Activated T-helper 1 cell treated with Interleukin-2 at 50 U/mL for 16 hours (primary cell): ENCODE data around the gene CANX.
A peak's percentile ranks its signal among the peaks of the same experiment; 100 is the strongest.
"Not testable (repeated sequence)": the region's sequence is repeated elsewhere in the genome, so short reads cannot be mapped to it uniquely, and the experiment has no call there.

Source experiments
- DNase-seq: peaks from one replicate; pipeline ENCODE4 v3.0.0-alpha.2; 2020; ENCODE audit warnings: low read depth

Gene CANX

GRCh38 chr5:179697993-179698934 is 503 bp upstream of the CANX start:
- peak; percentile 99 for DNase-seq

GRCh38 chr5:179699616-179700237 is 960 bp downstream of the CANX start:
- DNase-seq = no peak

DNA sequence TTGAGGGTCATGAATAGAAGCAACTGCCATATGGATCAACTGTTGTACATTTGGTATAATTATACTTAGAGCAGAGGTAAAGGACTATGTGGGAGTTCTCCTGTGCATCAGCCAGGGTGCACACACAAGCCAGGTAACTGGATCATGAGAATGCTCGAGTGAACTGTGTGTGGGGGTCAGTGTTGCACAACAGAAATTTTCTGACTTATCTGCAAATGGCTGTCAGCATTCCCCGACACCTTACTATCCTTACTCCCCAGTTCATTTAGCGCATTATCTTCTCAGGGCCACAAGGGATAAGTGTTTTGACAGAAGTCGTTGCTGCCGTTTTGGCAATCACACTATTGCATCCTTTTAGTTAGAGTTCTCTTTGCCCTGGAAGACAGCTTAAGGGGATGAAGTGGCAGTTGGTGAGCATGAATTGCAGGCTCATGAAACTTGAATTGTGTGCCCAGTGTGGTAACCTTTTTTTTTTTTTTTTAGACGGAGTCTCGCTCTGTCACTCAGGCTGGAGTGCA is 1.7 kb downstream of the CANX start:
- DNase-seq = no peak

- DNase-seq = no peak
Observed at GRCh38 chr5:179716286-179716685, 17.5 kb downstream of the CANX start.

DNA sequence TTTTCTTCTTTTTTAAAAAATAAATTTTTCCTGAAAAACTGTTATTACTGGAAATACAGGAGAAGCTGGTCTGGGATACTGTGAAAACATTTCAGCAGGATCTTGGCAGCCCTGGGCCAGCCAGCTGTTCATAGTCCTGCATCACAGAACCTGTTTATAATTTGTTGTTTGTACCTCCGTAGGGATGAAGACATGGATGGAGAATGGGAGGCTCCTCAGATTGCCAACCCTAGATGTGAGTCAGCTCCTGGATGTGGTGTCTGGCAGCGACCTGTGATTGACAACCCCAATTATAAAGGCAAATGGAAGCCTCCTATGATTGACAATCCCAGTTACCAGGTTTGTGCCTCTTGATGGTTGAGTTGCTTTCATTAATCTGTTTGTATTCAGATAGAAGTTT is 21.5 kb downstream of the CANX start:
- no peak for DNase-seq

- no peak for DNase-seq
Observed at GRCh38 chr5:179724163-179724562, 25.4 kb downstream of the CANX start.

- no peak for DNase-seq
Observed at GRCh38 chr5:179727106-179727505, 28.3 kb downstream of the CANX start.

DNA sequence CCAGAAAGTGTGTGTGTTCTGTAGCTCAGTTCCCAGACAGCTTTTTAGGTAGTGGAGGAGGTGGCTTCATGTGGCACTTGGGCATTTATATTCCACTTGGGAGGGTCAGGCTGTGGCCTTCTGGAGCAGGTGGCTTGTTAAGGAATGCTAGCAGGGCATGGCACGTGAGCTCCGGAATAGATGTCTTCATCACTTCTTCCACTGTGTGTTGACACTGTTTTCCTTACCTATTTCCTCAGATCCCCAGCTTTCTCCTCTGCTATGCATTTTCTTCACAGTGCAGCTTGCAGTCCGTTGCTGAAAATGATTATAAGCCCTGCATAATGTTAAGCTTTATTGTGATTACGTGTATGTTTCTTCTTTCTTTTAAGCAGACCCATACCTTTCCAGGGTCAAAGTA is 30.5 kb downstream of the CANX start:
- DNase-seq = no peak

DNA sequence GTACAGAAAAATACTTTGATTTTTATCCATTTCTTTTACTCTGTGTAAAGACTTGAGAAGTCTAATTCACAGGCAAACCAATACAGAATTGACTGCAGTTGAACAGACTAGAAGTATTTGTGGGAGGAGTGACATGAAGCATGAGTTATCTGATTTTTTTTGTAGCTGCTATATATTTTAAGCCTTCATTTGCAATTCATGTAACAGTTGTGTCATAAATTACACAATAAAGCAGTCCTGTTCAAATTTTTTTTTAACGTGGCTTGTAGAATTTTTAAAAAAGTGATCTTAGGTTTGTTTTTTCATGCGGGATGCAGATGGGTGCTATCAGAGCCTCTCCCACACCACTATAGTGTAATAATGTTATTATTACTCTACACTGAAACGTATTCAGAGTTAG is 31.0 kb downstream of the CANX start:
- DNase-seq = no peak

DNA sequence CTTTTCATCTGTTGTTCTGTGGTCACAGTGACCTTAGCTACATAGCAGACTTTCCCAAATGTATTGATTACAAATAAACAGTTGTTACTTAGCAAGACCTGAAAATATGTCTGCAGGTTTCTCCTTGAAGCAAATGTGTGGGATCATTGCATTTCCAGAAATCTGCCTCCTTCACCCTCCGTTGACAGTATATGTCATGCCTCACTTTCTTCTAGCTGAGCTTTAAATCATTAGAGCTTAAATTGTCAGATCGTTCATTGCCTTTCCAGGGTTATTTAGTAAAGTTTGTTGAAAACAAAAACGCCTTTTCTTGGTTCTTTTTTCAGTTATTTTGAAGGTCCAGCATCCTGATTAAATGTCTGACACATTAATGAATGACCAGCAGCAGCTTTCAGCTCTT is 31.6 kb downstream of the CANX start:
- DNase-seq = no peak

DNA sequence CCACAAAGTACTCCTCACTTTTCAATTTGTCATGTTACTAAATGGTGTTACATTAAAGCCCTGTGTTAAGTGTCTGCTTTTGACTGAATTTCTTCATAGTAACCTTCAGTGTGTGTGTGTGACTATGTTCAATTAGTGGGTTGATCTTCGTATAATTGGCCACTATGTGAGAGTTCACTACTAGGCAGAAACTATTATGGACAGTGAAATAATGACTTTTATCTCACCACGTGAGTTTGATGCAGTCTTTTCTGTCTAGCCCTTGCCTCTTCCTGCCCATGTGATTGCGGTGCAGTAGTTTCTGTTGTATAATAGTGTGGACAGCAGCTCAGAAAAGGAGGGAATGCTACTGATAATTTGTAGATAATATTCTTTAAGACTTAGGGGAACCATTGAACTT is 32.1 kb downstream of the CANX start:
- DNase-seq = no peak

GRCh38 chr5:179731791-179732411 is 33.1 kb downstream of the CANX start:
- DNase-seq = no peak

DNA sequence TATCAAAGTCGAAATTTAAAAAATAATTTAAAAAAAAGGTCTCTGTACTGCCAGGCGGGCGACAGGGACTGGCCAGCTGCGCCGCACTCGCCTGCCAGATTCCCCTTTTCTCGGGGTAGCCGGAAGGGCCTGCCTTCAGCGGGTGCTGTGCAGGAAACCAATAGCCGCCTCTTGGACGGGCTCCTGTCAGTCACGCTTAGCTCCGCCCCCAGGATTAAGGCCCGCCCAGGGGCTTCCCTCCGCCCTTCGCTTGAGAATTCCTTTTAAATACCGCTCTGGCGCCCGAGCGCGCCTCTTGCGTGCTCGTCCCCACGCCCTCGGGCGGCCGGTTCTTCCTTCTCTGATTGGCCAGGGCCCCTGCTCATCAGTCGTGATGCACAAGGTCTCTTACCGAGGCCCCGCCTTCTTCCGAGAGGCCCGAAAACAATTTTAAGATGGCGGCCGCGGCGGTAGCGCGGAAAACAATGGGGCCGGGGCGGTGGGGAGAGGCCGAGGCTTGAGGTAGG is 33.7 kb downstream of the CANX start, which contains the start of gene MAML1:
Gene MAML1, plus strand, starts transcription at position 411 of the 506 bp plus-strand sequence. CDS start 291 bp downstream, outside the sequence.
- peak; percentile 99 for DNase-seq

DNA sequence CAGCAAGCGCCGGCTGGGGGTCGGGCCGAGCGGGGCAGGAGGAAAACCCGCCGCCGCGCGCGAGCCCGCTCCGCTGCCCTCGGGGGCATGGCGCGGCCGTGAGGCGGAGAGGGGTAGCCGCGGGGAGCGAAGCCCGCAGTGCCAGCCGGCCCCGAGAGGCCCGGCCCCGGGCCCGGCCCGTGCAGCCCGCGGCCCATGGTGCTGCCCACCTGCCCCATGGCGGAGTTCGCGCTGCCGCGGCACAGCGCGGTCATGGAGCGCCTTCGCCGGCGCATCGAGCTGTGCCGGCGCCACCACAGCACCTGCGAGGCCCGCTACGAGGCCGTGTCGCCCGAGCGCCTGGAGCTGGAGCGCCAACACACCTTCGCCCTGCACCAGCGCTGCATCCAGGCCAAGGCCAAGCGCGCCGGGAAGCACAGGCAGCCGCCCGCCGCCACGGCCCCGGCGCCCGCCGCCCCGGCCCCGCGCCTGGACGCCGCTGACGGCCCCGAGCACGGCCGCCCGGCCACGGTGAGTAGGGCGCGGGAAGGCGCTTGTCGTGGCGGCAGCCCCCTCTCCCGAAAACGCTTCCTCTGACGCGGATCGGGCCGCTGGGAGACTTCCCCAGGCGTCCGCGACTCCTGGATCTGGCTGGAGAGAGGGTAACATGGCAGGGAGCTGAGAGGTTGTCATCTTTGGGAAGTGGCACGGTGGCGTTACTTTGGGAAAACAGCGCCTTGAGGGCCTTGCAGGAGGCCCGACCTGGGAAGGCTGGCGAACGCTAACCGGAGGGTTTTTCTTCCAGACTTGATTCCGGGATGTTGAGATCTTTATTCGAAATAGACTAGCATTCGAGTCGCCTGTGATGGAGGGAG is 34.4 kb downstream of the CANX start:
- peak; percentile 26 for DNase-seq

GRCh38 chr5:179733772-179734126 is 35.0 kb downstream of the CANX start:
- no peak for DNase-seq

- no peak for DNase-seq
Observed at GRCh38 chr5:179734536-179735164, 35.9 kb downstream of the CANX start.

GRCh38 chr5:179738742-179739141 is 40.0 kb downstream of the CANX start:
- DNase-seq = no peak

GRCh38 chr5:179744106-179744505 is 45.3 kb downstream of the CANX start:
- not testable (repeated sequence) for DNase-seq

DNA sequence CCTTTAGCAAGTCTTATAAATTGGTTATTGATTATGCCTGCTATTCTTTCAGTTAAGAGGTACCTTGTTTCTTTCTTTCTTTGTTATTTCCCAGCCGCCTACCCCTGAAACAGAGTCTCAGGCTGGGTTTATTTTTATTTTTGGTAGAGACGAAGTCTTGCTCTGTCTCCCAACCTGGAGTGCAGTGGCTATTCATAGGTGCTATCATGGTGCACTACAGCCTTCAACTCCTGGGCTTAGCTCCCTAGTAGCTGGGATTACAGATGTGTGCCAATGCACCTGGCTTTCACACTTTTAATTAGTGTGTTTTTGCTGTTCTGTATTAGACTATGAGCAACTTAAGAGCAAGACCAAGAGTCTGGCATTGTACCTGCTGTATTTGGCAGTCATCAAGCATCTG is 48.1 kb downstream of the CANX start:
- no peak for DNase-seq

GRCh38 chr5:179747811-179748210 is 49.0 kb downstream of the CANX start:
- no peak for DNase-seq

DNA sequence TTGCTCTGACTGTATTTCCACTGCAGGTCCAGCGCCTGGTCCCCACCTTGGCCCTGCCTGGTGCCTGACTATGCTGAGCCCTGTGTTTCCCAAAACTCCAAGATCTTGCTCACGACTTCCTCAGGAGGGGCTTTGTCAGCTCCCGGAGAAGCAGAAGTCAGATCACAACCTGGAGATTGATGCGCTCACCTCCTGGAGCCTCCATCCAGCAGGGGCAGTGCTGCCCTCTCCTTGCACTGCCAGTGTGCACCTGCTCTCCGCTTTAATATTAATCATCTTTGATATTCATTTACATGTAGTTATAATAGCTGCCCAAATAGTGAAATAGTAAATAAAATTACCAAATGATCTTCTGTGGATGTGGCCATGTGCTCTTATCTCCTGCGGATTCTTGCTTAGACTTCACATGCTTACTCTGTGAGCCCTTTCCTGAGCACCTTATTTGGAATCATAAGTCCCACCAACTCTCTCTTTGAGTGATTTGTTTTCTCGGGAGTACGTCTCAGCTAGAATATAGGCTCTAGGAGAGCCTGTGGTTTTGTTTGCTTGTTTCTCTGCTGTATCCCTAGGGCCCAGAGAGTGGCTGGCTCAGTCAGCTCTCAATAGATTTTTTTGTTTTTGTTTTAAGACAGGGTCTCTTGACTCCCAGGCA is 51.2 kb downstream of the CANX start:
- no peak for DNase-seq
